ENCODE results near the gene PTGIS.
"Not testable (repeated sequence)": the region's sequence is repeated elsewhere in the genome, so short reads cannot be mapped to it uniquely, and the experiment has no call there.

The PTGIS gene

DNA sequence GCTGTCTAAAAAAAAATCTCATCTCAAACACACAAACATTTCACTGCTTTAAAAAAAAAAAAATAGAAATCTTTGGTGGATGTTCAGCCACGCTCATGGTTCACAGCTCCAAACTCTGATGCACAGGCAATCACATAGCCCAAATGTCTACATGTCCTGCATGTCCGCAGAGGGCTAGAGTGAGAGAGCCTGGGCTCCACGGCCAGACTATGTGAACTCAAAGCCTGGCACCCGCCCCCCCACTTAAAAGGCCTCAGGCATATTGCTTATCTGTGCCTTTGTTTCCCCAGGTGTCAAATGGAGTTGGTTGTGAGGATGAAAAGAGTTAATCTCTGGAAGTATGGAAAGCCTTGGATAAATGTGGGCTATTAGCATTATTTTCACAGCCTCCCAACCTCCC is 10.5 kb upstream of the PTGIS start:
- no peak for DNase-seq

DNA sequence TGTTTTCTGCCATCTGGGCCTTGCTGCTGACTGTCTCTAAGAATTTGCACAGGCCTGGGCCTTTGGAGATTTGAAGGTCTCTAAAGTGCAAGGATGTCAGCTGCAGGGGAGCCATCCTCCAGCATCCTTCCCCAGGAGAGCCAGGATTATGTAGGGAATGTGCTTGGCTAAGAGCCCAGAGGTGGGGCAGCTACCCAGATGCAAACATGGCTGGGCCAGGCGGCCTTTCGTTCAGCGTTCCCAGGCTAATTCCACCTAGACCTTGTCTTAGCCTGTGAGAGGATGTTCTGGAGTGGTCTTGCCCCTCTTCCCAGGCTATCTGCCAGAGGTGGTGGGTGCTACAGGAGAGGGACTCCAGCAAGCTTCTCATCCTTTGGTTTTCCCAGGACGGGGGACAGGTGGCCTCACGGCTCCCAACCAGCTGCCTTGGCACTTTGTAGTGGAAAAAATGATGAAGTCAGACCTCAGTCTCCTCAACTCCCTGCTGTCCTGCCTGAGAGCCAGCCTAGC is 7.7 kb upstream of the PTGIS start:
- no peak for DNase-seq

- no peak for DNase-seq
Measured at GRCh38 chr20:49573900-49574416, 6.0 kb upstream of the PTGIS start.

DNA sequence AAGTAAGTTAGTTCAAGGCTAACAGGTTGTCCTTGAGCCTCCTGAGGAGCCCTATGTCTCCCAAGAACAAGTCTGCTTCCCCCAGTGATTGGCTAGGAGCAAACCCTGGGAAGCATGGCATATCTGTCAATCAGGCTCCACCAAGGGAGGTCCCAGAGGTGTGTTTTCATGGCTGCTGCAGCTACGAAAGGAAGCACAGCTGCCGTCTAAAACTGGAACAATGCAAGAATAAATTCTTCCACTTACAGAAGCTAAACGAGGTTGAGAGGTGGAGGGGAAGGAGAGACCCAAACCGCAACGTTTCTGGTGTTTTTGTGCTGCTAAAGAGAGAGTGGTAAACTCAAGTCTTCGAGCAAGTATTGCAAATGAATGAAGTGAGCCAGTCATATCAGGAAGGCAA is 4.9 kb upstream of the PTGIS start:
- DNase-seq = no peak

- DNase-seq = no peak
Measured at GRCh38 chr20:49571553-49571835, 3.6 kb upstream of the PTGIS start.

DNA sequence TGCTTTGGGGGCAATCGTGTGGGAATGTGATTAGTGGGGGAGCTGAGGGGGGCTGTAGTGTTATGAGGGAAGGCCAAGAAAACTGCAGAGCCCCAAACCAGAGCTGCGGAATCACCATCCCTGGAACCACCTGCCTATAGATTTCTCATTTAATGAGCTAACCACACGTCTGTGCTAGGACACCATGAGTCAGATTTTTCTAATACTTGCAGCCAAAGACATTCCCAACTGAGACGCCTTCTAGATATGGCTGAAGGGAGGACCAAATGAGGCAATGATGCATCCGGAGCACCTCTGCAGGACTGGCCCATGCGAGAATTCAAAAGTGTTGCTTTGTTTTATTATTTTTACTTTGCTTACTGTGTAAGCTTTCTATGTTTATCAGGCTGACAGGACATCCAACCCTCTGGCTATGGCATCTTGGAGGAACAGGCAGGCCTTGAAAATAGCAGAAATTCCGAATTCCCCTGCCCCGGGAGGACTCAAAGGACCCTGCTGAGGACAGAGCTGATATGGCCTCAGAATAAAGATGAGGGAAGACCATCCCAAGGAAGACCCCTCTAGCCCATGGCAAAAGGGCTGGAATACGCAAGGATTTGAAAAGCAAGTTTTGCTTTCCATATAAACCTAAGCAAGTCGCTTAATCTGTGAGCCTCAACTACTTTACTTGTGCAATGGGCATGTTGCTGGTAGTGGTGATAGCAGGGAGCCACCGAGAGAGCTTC is 3.1 kb upstream of the PTGIS start:
- DNase-seq = no peak

GRCh38 chr20:49570161-49570827 is 2.4 kb upstream of the PTGIS start:
- no peak for DNase-seq

DNA sequence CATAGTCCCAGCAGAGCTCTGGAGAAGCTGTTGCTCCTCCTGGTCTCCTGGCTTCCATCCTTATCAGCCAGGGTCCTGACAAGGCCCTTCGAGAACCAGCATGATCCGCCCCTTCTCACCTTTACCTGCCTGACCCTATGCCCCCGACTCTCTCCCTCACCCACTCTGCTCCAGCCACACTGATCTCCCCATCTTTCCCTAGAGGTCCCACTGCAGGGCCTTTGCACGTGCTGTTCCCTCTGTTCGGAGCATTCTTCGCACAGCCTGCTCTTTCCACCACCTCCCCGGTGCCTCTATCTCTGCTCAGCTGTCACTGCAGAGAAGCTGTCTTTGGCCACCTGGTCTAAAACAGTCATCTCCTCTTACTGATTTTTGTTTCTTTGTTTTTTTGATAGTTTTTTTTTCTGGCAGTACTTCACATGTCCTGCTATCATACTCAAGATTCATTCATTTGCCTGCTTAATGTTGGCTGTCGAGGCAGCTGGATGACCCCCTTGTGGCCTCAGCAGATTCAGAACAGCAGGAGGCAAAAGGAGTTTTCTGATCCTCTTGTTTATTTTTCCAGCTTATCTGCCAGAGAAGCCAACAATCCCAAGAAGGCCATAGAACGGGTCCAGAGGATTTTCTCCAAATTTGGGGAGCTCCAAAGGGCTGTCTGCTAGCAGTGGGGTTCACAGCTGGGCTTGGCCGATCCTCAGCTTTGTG is 1.6 kb upstream of the PTGIS start:
- DNase-seq = no peak

GRCh38 chr20:49568278-49569151 is 578 bp upstream of the PTGIS start:
- no peak for DNase-seq

- no peak for DNase-seq
Measured at GRCh38 chr20:49566401-49567364, 1.3 kb downstream of the PTGIS start.

DNA sequence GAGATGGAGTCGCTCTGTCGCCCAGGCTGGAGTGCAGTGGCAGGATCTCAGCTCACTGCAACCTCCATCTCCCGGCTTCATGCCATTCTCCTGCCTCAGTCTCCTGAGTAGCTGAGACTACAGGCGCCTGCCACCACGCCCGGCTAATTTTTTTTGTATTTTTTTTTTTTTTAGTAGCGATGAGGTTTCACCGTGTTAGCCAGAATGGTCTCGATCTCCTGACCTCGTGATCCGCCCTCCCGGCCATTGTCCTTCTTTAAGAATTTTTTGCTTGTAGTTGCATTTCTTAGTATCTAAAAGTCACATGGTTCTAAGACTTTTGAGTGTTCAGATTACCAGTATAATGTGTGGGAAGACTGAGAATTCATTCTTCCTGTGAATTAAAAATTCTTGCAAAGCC is 2.9 kb downstream of the PTGIS start:
- not testable (repeated sequence) for DNase-seq

- DNase-seq = no peak
Measured at GRCh38 chr20:49563015-49563980, 4.6 kb downstream of the PTGIS start.

DNA sequence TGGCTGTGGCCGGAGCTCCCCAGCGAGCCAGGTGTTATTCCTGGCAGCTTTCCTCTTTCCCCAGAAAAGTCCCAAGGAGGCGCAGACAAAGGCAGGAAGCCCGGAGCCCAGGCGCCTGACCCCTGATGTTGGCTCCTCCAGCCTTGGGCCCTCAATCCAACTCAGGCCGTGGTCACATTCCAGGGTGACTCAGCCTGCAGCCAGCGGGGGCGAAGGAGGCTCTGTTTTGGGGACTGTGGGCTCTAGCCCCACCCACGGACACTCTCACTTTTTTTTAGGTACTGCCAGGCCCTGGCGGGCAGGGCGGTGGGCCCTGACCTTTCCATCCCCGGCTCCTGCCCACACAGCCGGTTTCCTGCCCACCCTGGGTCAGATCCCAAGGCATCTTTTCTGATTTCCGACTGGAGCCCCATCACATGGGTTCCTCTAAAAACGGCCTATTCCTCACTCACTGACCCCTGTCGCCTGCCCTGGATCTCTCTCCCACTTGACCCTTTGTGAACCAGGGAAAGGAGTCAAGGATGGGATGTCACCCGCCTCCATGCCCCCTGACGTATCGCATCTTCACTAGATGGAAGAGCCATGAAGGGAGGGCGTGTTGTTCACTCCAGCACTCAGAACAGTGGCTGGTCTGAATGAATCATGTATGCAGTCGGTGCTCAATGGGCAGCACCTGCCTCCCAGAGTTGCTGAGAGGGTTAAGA is 5.5 kb downstream of the PTGIS start:
- DNase-seq = peak; percentile 35

GRCh38 chr20:49561806-49562205 is 6.1 kb downstream of the PTGIS start:
- DNase-seq = no peak

DNA sequence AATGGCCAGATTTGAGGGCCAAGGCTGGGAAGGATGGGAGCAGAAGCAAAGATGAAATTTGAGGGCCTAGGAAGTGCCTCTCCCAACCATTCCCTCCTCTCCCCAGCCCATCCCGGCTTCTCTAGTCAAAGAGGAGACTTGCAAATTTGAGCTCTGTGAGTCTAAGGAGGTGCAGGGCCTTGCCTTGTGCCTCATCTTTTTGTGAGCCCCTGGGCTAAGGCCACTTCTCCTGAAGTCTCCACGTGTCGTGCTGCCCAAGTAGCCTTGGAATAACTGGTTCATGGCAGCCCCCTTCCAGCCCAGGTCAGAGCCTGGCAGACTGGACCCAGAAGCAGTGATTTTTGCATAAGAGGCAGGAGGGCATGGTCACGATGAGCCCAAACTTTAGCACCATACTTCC is 6.7 kb downstream of the PTGIS start:
- DNase-seq = no peak

DNA sequence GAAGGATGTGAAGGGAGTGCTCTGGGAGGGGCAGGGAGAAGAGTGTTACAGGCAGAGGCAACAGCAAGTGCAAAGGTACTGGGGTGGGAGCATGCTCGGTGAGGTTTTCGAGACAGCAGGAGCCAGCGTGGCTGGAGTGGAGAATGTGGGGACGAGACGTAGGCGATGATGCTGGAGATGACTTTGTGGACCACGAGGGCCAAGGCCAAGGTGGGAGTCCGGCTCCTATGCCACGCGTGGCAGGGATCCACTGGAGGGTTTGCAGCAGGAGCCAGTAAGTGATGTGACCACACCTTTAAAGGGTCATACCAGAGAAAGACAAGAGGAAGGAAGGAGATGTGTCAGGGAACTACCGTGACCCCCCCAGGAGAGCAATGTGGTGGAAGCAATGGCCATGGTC is 7.3 kb downstream of the PTGIS start:
- no peak for DNase-seq

DNA sequence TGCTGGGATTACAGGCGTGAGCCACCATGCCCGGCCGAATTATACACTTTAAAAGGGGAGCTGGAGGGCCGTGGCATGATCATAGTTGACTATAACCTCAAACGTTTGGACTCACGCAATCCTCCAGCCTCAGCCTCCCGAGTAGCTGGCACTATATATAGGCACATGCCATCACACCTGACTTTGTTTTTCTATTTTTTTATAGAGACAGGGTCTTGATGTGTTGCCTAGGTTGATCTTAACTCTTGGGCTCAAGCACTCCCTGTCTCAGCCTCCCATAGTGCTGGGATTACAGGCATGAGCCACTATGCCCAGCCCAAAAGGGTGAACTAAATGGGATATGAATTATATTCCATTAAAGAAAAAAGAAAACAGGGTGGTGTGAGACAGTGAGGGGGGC is 7.8 kb downstream of the PTGIS start:
- DNase-seq = no peak

DNA sequence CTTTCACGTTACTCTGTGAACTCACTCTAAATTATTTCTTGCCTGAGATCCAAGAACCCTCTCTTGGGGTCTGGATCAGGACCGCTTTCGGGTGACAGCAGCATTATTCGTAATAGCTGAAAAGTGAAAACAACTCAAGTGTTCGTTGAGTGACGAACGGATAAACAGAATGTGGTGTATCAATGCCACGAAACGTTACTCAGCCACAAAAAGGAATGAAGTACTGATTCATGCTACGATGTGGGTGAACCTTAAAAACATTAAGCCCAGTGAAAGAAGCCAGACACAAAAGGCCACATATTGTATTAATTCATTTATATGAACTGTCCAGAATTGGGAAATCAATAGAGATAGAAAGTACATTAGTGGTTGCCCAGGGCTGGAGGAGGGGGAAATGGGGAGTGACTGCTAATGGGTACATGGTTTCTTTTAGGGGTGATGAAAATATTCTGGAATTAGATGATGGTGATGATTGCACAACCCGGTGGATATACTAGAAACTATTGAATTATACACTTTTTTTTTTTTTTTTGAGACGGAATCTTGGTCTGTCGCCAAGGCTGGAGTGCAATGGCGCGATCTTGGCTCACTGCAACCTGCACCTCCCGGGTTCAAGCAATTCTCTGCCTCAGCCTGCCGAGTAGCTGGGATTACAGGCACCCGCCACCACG is 8.4 kb downstream of the PTGIS start:
- DNase-seq = no peak

DNA sequence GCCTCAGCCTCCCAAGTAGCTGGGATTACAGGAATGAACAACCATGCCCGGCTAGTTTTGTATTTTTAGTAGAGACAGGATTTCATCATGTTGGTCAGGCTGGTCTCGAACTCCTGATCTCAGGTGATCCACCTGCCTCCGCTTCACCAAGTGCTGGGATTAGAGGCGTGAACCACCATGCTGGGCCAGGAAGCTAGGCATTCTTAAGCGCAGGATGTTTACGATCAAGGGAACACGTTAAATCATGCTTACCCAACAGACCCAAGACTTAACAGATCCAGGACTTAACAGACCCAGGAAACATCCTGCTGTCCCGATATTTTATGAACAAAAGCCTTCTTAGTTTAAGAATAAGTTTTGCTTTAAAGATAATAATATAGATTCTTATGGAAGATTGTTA is 9.1 kb downstream of the PTGIS start:
- no peak for DNase-seq

All from T1000 (cell line).